Suprapubic skin (tissue), 4 donors: ENCODE results near the gene NDST4.

ENCODE experiments used
- CTCF ChIP-seq, 2 donors: fragments of 200-600 bp in 1 of 2; fragments of 450-650 bp in 1 of 2; sonication (generic) in 1 of 2; IDR thresholded peaks; one replicate each; pipeline ENCODE4 v1.5.1; 2016 to 2019; ENCODE audit warnings: antibody characterized with exemption in 2 of 2, mild to moderate bottlenecking in 1 of 2, moderate library complexity in 1 of 2
- POLR2A ChIP-seq, 2 donors: fragments of 450-650 bp; IDR thresholded peaks; one replicate each; pipeline ENCODE4 v1.6.1; 2017; ENCODE audit warnings: antibody characterized with exemption in 2 of 2, mild to moderate bottlenecking in 2 of 2, moderate library complexity in 2 of 2
- POLR2AphosphoS5 ChIP-seq, 3 donors: sonication (generic); formaldehyde crosslinking; IDR thresholded peaks; one replicate each; pipeline ENCODE4 v1.6.1; 2017; ENCODE audit warnings: antibody characterized with exemption in 3 of 3

GRCh38 chr4:114830628-114831027, 282.8 kb downstream of the NDST4 start:
- no peak for TF ChIP-seq POLR2A (IDR thresholded peaks at IDR 0.05)
- no peak for TF ChIP-seq POLR2AphosphoS5 (IDR thresholded peaks at IDR 0.05)
- TF ChIP-seq CTCF (IDR thresholded peaks at IDR 0.05) = no peak
